ENCODE measurements around the gene MAEA. TPM values are rescaled to one million over a fixed set of nuclear protein-coding genes. Genes with fewer than 3 reads are reported as not detected.

Gene MAEA
- total and polyA plus RNA-seq, 9 of the 15 experiments (the other 6 are each of a cell fraction or from before 2014, with no cell fraction given), result 2.1 to 86.5 (median 45.0) TPM

- FAIRE-seq, result no peak
- no TSS peak for BruUV-seq (replicated peaks)
- Histone ChIP-seq H3K9me3 (replicated peaks; ENCODE audit: control insufficient read depth, insufficient read depth, low read depth, low read length) (no peaks in the 10 kb centered on the region), H3K9ac (ENCODE audit: insufficient read depth in 1 of 2, low read depth in 2 of 2, low read length in 2 of 2) (peak overlapping the region in 1 of 2 experiments; percentile 41; a peak in 2 of 4 replicates), H3K4me3 (no peak overlapping the region), H3K4me2 (ENCODE audit: insufficient read depth, low read length) (no peak overlapping the region), H3K4me1 (replicated peaks in 1 of 2; ENCODE audit: control insufficient read depth in 2 of 2, insufficient read depth in 2 of 2, low read length in 2 of 2) (peaks cover 2 to 79% of the 10 kb centered on the region in 2 experiments; a peak in 3 of 5 replicates), H4K20me1 (replicated peaks; ENCODE audit: control insufficient read depth, insufficient read depth, low read length) (no peaks in the 10 kb centered on the region; the same call in 1 of the 2 replicates), H2AFZ (ENCODE audit: low read depth, low read length) (no peak overlapping the region), H3K9me1 (ENCODE audit: control insufficient read depth, insufficient read depth, low read length) (peaks cover 14% of the 10 kb centered on the region), H3K79me2 (ENCODE audit: control insufficient read depth, insufficient read depth, low read length) (peaks cover 77% of the 10 kb centered on the region), H3K27me3 (ENCODE audit: control insufficient read depth in 2 of 2, insufficient read depth in 2 of 2, low read length in 2 of 2) (no peaks in the 10 kb centered on the region), H3K27ac (ENCODE audit: extremely low read depth, low read depth, low read length) (no peak overlapping the region; the same call in 2 of the 3 replicates), H3K36me3 (ENCODE audit: control insufficient read depth, insufficient read depth, low read length) (peaks cover 31% of the 10 kb centered on the region; the same call in 2 of the 3 replicates)
- POLR2A ChIA-PET, result no interaction called here
- CTCF ChIA-PET (ENCODE audit: low intra/inter-chr PET ratio), result no interaction called here
- 91% methylated on average over 11 of the region's 19 CpGs for WGBS (ENCODE audit: insufficient coverage, low coverage, missing lambda C conversion rate)
- TF ChIP-seq CBX2 (IDR thresholded peaks at IDR 0.05; ENCODE audit: insufficient read depth, low read length, poor library complexity, severe bottlenecking), result no peak
- TF ChIP-seq RBFOX2 (IDR thresholded peaks at IDR 0.05; ENCODE audit: low read depth, low read length), result peak; percentile 29
- TF ChIP-seq, protein P1, sequence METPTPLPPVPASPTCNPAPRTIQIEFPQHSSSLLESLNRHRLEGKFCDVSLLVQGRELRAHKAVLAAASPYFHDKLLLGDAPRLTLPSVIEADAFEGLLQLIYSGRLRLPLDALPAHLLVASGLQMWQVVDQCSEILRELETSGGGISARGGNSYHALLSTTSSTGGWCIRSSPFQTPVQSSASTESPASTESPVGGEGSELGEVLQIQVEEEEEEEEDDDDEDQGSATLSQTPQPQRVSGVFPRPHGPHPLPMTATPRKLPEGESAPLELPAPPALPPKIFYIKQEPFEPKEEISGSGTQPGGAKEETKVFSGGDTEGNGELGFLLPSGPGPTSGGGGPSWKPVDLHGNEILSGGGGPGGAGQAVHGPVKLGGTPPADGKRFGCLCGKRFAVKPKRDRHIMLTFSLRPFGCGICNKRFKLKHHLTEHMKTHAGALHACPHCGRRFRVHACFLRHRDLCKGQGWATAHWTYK (CRISPR knock-in tag; IDR thresholded peaks at IDR 0.05), result no peak
- TF ChIP-seq POLR2G (IDR thresholded peaks at IDR 0.05; ENCODE audit: low read depth, low read length), result peak; percentile 51
- DNase-seq (ENCODE audit: extremely low read depth in 1 of 4, low spot score in 3 of 4), result peak in 1 of 4 experiments; percentile 4
- in situ Hi-C loops (cut with MboI), result no loop called here
- intact Hi-C loops (cut with micrococcal nuclease), result no loop called here
- no peak for ATAC-seq
Measured at GRCh38 chr4:1244978-1245471, 44.7 kb upstream of the MAEA start.
